ENCODE measurements around the gene DELE1. TPM values are rescaled to one million over a fixed set of nuclear protein-coding genes. Genes with fewer than 3 reads are reported as not detected.
"Not testable (repeated sequence)": the region's sequence is repeated elsewhere in the genome, so short reads cannot be mapped to it uniquely, and the experiment has no call there.

Gene DELE1
- total RNA-seq, 2 donors from 2014 or later, result 70.9 to 93.6 TPM

- ATAC-seq; DNase-seq (ENCODE audit: low spot score); H3K27me3 Mint-ChIP-seq; H3K9me3 Mint-ChIP-seq: not testable (repeated sequence)
- Mint-ChIP-seq H3K4me3 (peak overlapping the region; percentile 95), H3K36me3 (peaks cover 22% of the 10 kb centered on the region), H3K4me1 (ENCODE audit: low read depth in 2 of 2) (peaks cover 23 to 24% of the 10 kb centered on the region in 2 donors), H3K27ac (peak overlapping the region; percentile 94 to 95)
These were observed 734 bp upstream of the DELE1 start for GRCh38 chr5:141922827-141923447.

- Mint-ChIP-seq H3K36me3 (peaks cover 38% of the 10 kb centered on the region), H3K9me3 (no peaks in the 10 kb centered on the region), H3K27me3 (no peaks in the 10 kb centered on the region), H3K4me3 (no peak overlapping the region), H3K27ac (peak overlapping the region in 1 of 2 donors; percentile 6), H3K4me1 (ENCODE audit: low read depth in 2 of 2) (peaks cover 24 to 26% of the 10 kb centered on the region in 2 donors)
- no peak for DNase-seq (ENCODE audit: low spot score)
- ATAC-seq, result no peak
These were observed 2.8 kb downstream of the DELE1 start for GRCh38 chr5:141926434-141926833.

- peak overlapping the region in 1 of 2 donors; percentile 43 for H3K27ac Mint-ChIP-seq
- no peak overlapping the region for H3K4me3 Mint-ChIP-seq
- no peaks in the 10 kb centered on the region for H3K9me3 Mint-ChIP-seq
- peaks cover 48% of the 10 kb centered on the region for H3K36me3 Mint-ChIP-seq
- peaks cover 24 to 26% of the 10 kb centered on the region in 2 donors for H3K4me1 Mint-ChIP-seq (ENCODE audit: low read depth in 2 of 2)
- no peaks in the 10 kb centered on the region for H3K27me3 Mint-ChIP-seq
- DNase-seq (ENCODE audit: low spot score) (no peak), ATAC-seq (no peak)
These were observed 4.4 kb downstream of the DELE1 start for GRCh38 chr5:141928051-141928450.

- Mint-ChIP-seq H3K9me3 (no peaks in the 10 kb centered on the region), H3K27ac (no peak overlapping the region), H3K36me3 (peaks cover 48% of the 10 kb centered on the region), H3K4me1 (ENCODE audit: low read depth in 2 of 2) (peaks cover 15% of the 10 kb centered on the region in 2 donors), H3K4me3 (no peak overlapping the region), H3K27me3 (no peaks in the 10 kb centered on the region)
- ATAC-seq, result no peak
- no peak for DNase-seq (ENCODE audit: low spot score)
These were observed 5.9 kb downstream of the DELE1 start for GRCh38 chr5:141929398-141930058.

- H3K36me3 Mint-ChIP-seq, result peaks cover 50% of the 10 kb centered on the region
- peaks cover 6 to 11% of the 10 kb centered on the region in 2 donors for H3K4me1 Mint-ChIP-seq (ENCODE audit: low read depth in 2 of 2)
- no peak overlapping the region for H3K27ac Mint-ChIP-seq
- no peak for ATAC-seq
- H3K9me3 Mint-ChIP-seq, result no peaks in the 10 kb centered on the region
- H3K27me3 Mint-ChIP-seq, result no peaks in the 10 kb centered on the region
- H3K4me3 Mint-ChIP-seq, result no peak overlapping the region
- DNase-seq (ENCODE audit: low spot score), result no peak
These were observed 8.0 kb downstream of the DELE1 start for GRCh38 chr5:141931694-141932093.

GRCh38 chr5:141933151-141933550, 9.5 kb downstream of the DELE1 start:
- no peaks in the 10 kb centered on the region for H3K27me3 Mint-ChIP-seq
- H3K36me3 Mint-ChIP-seq, result peaks cover 35% of the 10 kb centered on the region

GRCh38 chr5:141934099-141934844, 10.6 kb downstream of the DELE1 start:
- peaks cover 0 to 4% of the 10 kb centered on the region in 2 donors for H3K4me1 Mint-ChIP-seq (ENCODE audit: low read depth in 2 of 2)
- H3K9me3 Mint-ChIP-seq, result no peaks in the 10 kb centered on the region
- H3K4me3 Mint-ChIP-seq, result no peak overlapping the region
- no peak overlapping the region for H3K27ac Mint-ChIP-seq
- ATAC-seq, result no peak
- H3K36me3 Mint-ChIP-seq, result peaks cover 30% of the 10 kb centered on the region
- no peaks in the 10 kb centered on the region for H3K27me3 Mint-ChIP-seq
- DNase-seq (ENCODE audit: low spot score), result no peak

More at GRCh38 chr5:141933151-141933550, 9.5 kb downstream of the DELE1 start:
- no peak overlapping the region for H3K4me3 Mint-ChIP-seq
- no peak overlapping the region for H3K27ac Mint-ChIP-seq
- DNase-seq (ENCODE audit: low spot score) (no peak), ATAC-seq (no peak)
- H3K4me1 Mint-ChIP-seq (ENCODE audit: low read depth in 2 of 2), result peaks cover 0 to 7% of the 10 kb centered on the region in 2 donors
- H3K9me3 Mint-ChIP-seq, result no peaks in the 10 kb centered on the region

GRCh38 chr5:141935538-141935937, 11.9 kb downstream of the DELE1 start:
- peaks cover 1 to 6% of the 10 kb centered on the region in 2 donors for H3K4me1 Mint-ChIP-seq (ENCODE audit: low read depth in 2 of 2)
- H3K36me3 Mint-ChIP-seq, result peaks cover 30% of the 10 kb centered on the region
- DNase-seq (ENCODE audit: low spot score) (no peak), ATAC-seq (no peak)
- no peaks in the 10 kb centered on the region for H3K9me3 Mint-ChIP-seq
- H3K4me3 Mint-ChIP-seq, result no peak overlapping the region
- no peaks in the 10 kb centered on the region for H3K27me3 Mint-ChIP-seq
- H3K27ac Mint-ChIP-seq, result no peak overlapping the region

GRCh38 chr5:141940695-141941271, 17.1 kb downstream of the DELE1 start:
- peaks cover 3% of the 10 kb centered on the region for H3K36me3 Mint-ChIP-seq
- H3K27me3 Mint-ChIP-seq, result no peaks in the 10 kb centered on the region
- H3K9me3 Mint-ChIP-seq, result no peaks in the 10 kb centered on the region
- no peak overlapping the region for H3K4me3 Mint-ChIP-seq
- peaks cover 18 to 24% of the 10 kb centered on the region in 2 donors for H3K4me1 Mint-ChIP-seq (ENCODE audit: low read depth in 2 of 2)
- peak overlapping the region; percentile 74 to 88 for H3K27ac Mint-ChIP-seq
- DNase-seq (ENCODE audit: low spot score) (no peak), ATAC-seq (peak; percentile 49 to 66)

- no peaks in the 10 kb centered on the region for H3K36me3 Mint-ChIP-seq
- peaks cover 18 to 24% of the 10 kb centered on the region in 2 donors for H3K4me1 Mint-ChIP-seq (ENCODE audit: low read depth in 2 of 2)
- H3K4me3 Mint-ChIP-seq, result no peak overlapping the region
- peak overlapping the region; percentile 74 to 88 for H3K27ac Mint-ChIP-seq
- no peaks in the 10 kb centered on the region for H3K9me3 Mint-ChIP-seq
- no peaks in the 10 kb centered on the region for H3K27me3 Mint-ChIP-seq
- ATAC-seq (peak in 1 of 2 donors; percentile 28), DNase-seq (ENCODE audit: low spot score) (no peak)
These were observed 17.6 kb downstream of the DELE1 start for GRCh38 chr5:141941307-141941706.

- ATAC-seq (no peak), DNase-seq (ENCODE audit: low spot score) (no peak)
- Mint-ChIP-seq H3K27ac (peak overlapping the region; percentile 63 to 88), H3K4me1 (ENCODE audit: low read depth in 2 of 2) (peaks cover 18 to 24% of the 10 kb centered on the region in 2 donors), H3K36me3 (no peaks in the 10 kb centered on the region), H3K4me3 (peak overlapping the region; percentile 32), H3K27me3 (no peaks in the 10 kb centered on the region), H3K9me3 (no peaks in the 10 kb centered on the region)
These were observed 18.1 kb downstream of the DELE1 start for GRCh38 chr5:141941779-141942178.

- DNase-seq (ENCODE audit: low spot score) (no peak), ATAC-seq (no peak)
- Mint-ChIP-seq H3K27me3 (no peaks in the 10 kb centered on the region), H3K4me3 (peak overlapping the region; percentile 32), H3K9me3 (no peaks in the 10 kb centered on the region), H3K4me1 (ENCODE audit: low read depth in 2 of 2) (peaks cover 18 to 24% of the 10 kb centered on the region in 2 donors), H3K27ac (peak overlapping the region; percentile 63 to 88), H3K36me3 (no peaks in the 10 kb centered on the region)
These were observed 18.6 kb downstream of the DELE1 start for GRCh38 chr5:141942185-141942857.

- Mint-ChIP-seq H3K4me3 (no peak overlapping the region), H3K4me1 (ENCODE audit: low read depth in 2 of 2) (peaks cover 18 to 24% of the 10 kb centered on the region in 2 donors), H3K9me3 (no peaks in the 10 kb centered on the region), H3K36me3 (no peaks in the 10 kb centered on the region), H3K27me3 (no peaks in the 10 kb centered on the region), H3K27ac (no peak overlapping the region)
- ATAC-seq, result no peak
- DNase-seq (ENCODE audit: low spot score), result no peak
These were observed 20.4 kb downstream of the DELE1 start for GRCh38 chr5:141944076-141944475.
